Spinal cord (tissue), 10 donors: ENCODE data around the gene NFIA. TPM values are rescaled to one million over a fixed set of nuclear protein-coding genes. Genes with fewer than 3 reads are reported as not detected.

Source experiments
- DNase-seq, 6 donors: peaks; one replicate each; pipeline versions ENCODE4 v3.0.0 to v3.0.0-alpha.2; 2013 to 2015; ENCODE audit warnings: low spot score in 6 of 6, low read depth in 4 of 6
- H3K27ac ChIP-seq: one replicate; pipeline ENCODE4 v1.5.1; 2013; ENCODE audit warnings: low read depth, low read length, control low read depth
- H3K27me3 ChIP-seq: one replicate; pipeline ENCODE4 v1.6.1; 2013; ENCODE audit warnings: low read length; ENCODE audit not compliant: control insufficient read depth, insufficient read depth
- H3K36me3 ChIP-seq: one replicate; pipeline ENCODE4 v1.6.1; 2013; ENCODE audit warnings: low read length; ENCODE audit not compliant: control insufficient read depth, insufficient read depth
- H3K4me1 ChIP-seq: one replicate; pipeline ENCODE4 v1.6.1; 2013; ENCODE audit warnings: low read length; ENCODE audit not compliant: control insufficient read depth, insufficient read depth
- H3K4me3 ChIP-seq: one replicate; pipeline ENCODE4 v1.5.1; 2013; ENCODE audit warnings: low read depth, low read length, control low read depth
- H3K9me3 ChIP-seq: one replicate; pipeline ENCODE4 v1.6.1; 2013; ENCODE audit warnings: low read length; ENCODE audit not compliant: control insufficient read depth, insufficient read depth
- WGBS: methylation state at CpG from one replicate; pipeline ENCODE4 v1.1.5; 2013; ENCODE audit warnings: missing lambda C conversion rate; ENCODE audit not compliant: insufficient coverage; 5-methylcytosine and 5-hydroxymethylcytosine counted together
- polyA plus RNA-seq, 2 donors: library from polyadenylated mRNA; unstranded; fragments of 120-200 nt; gene quantifications; one replicate each; pipeline ENCODE4 v1.2.1, GENCODE V29; 2013; ENCODE audit not compliant: insufficient read length in 2 of 2
- total RNA-seq, 2 donors: library from RNA; depleted of rRNA in 1 of 2; stranded (reverse); fragments of 120-200 nt in 1 of 2; fragments of >200 nt in 1 of 2; gene quantifications; one replicate each; pipeline versions ENCODE4 v1.2.3 to v1.2.4, GENCODE V29; 2013 to 2014
- donor health status: healthy.

NFIA gene
- total and polyA plus RNA-seq, 4 donors = 36.1 to 77.2 (median 62.5) TPM

- H3K36me3 ChIP-seq = no peaks in the 10 kb centered on the region
- no peak overlapping the region for H3K4me3 ChIP-seq
- no peaks in the 10 kb centered on the region for H3K9me3 ChIP-seq
- H3K27ac ChIP-seq = peak overlapping the region; percentile 64
- 80% methylated on average over 3 of the region's 5 CpGs for WGBS
- H3K27me3 ChIP-seq = no peaks in the 10 kb centered on the region
- no peaks in the 10 kb centered on the region for H3K4me1 ChIP-seq
- DNase-seq = peak in 2 of 6 donors; percentile 53 to 58
These were observed 156.0 kb downstream of the NFIA start for GRCh38 chr1:61238359-61238665.

DNA sequence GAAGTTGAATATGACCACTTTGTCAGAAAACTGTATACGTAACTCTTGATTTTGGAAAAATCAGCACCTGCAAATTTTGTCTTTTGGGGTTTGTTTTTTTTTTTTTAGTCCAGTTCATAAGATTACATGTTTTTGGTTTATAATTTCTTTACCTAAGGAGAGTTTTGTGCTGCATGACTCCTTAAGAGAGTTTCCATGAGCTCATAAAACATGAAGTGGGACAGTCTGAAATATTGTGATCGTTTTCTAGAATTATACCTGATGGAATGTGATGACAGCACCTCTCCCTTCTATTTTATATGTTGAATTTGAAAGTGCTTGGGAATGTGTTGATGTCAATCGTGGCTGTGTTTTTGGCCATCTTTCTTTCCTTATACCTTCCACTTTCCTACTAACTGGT, 158.5 kb downstream of the NFIA start:
- WGBS = 100% methylated on average over 1 of the region's 3 CpGs
- H3K4me1 ChIP-seq = no peaks in the 10 kb centered on the region

DNA sequence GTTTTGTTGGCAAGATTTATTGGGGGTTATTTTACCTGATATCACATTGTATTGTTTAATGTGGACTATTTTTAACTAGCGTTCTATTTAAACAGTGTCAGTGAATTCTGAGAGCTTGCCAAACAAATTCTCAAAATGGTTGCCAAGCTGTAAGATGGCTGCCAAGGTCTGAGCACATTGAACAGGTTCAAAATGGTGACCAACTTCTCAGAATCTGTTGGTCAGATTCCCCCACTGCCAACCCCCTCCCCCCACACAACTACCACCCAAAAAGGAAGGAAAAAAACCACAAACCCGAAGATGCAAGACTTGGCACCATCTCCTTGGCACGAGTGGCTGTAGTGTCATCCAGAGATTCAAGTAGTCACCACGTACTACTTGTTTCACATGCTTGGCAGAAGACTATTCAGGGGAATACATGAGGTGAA, 159.1 kb downstream of the NFIA start:
- DNase-seq = peak in 5 of 6 donors; percentile 74 to 93 (median 77)
- H3K27me3 ChIP-seq = no peaks in the 10 kb centered on the region
- peak overlapping the region; percentile 3 for H3K4me3 ChIP-seq
- no peaks in the 10 kb centered on the region for H3K36me3 ChIP-seq
- H3K9me3 ChIP-seq = no peaks in the 10 kb centered on the region
- H3K27ac ChIP-seq = peak overlapping the region; percentile 78
- WGBS = no CpG with 5 or more reads among the region's 4 CpGs
- H3K4me1 ChIP-seq = no peaks in the 10 kb centered on the region

More for the DNA sequence above, 158.5 kb downstream of the NFIA start:
- H3K4me3 ChIP-seq = no peak overlapping the region
- no peaks in the 10 kb centered on the region for H3K36me3 ChIP-seq
- H3K9me3 ChIP-seq = no peaks in the 10 kb centered on the region
- no peak for DNase-seq
- no peaks in the 10 kb centered on the region for H3K27me3 ChIP-seq
- peak overlapping the region; percentile 78 for H3K27ac ChIP-seq

- peak overlapping the region; percentile 3 for H3K4me3 ChIP-seq
- no peaks in the 10 kb centered on the region for H3K9me3 ChIP-seq
- H3K36me3 ChIP-seq = no peaks in the 10 kb centered on the region
- DNase-seq = peak in 2 of 6 donors; percentile 80 to 89
- no peaks in the 10 kb centered on the region for H3K27me3 ChIP-seq
- H3K27ac ChIP-seq = peak overlapping the region; percentile 78
- 31% methylated on average over 1 of the region's 2 CpGs for WGBS
- H3K4me1 ChIP-seq = no peaks in the 10 kb centered on the region
These were observed 159.6 kb downstream of the NFIA start for GRCh38 chr1:61241973-61242381.

DNA sequence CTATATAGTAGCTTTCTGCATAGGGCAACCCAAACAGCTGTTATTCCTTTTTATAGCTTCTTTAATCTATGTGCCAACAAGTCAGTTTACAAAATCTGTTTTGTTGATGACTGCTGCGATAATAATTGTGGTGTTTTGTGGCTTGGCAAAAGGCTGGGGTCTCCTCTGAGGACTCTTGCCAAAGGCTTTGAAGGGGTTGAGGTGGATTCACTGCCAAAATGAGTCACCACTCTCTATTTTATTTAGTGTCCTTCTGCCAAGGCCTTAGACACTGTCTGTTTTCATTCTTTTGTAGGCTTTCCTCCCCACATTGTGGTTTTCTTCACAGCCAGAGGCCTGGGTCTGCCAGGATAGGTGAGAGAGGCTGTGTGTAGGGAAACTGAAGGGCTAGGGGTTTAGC, 161.8 kb downstream of the NFIA start:
- H3K27me3 ChIP-seq = no peaks in the 10 kb centered on the region
- no peaks in the 10 kb centered on the region for H3K9me3 ChIP-seq
- H3K36me3 ChIP-seq = no peaks in the 10 kb centered on the region
- no peak overlapping the region for H3K4me3 ChIP-seq
- peak in 3 of 6 donors; percentile 70 to 88 (median 88) for DNase-seq
- no CpG with 5 or more reads among the region's 1 CpG for WGBS
- peak overlapping the region; percentile 41 for H3K27ac ChIP-seq
- H3K4me1 ChIP-seq = no peaks in the 10 kb centered on the region

GRCh38 chr1:61245696-61246400, 163.5 kb downstream of the NFIA start:
- Histone ChIP-seq H3K4me3 (no peak overlapping the region), H3K27ac (no peak overlapping the region), H3K4me1 (peaks cover 3% of the 10 kb centered on the region), H3K9me3 (no peaks in the 10 kb centered on the region), H3K27me3 (no peaks in the 10 kb centered on the region), H3K36me3 (no peaks in the 10 kb centered on the region)
- no peak for DNase-seq
- 88% methylated on average over 1 of the region's 7 CpGs for WGBS

DNA sequence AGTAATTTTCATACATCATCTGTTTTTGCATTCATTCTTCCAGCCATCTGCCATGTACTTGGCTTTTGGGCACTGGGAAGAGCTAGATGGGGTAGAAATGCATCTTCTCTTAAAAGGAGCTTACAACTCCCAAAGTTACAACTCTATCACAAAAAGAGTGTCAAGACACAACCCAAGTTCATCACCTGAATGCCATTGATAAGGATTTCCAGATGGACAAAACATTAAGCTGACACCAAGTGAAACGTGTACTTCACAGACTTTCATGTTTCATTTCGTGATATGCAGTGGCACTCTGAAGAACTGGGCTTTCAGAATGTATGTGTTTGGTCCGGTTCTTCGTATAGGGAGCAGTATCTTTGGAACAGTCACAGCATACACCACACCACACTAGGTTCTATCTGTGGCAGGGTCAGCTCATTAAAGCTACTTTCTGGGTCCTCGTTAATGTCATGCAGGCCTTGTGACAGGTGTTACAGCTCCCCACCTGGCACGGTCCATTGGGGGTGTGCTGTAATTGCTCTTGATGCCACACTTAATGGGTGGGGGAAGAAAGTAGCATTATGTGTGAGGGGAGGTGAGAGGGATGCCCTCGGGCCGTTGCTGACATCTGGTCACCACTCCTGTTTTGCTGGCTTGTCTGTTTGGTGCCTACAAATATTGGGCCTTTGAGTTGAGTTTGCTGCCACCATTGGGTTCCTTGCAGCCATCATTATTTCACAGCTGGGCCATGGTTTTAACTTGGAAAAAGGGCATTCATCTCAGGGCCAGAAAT, 164.9 kb downstream of the NFIA start:
- WGBS = 86% methylated on average over 5 of the region's 8 CpGs
- Histone ChIP-seq H3K27me3 (no peaks in the 10 kb centered on the region), H3K27ac (no peak overlapping the region), H3K4me1 (peaks cover 3% of the 10 kb centered on the region), H3K36me3 (no peaks in the 10 kb centered on the region), H3K4me3 (no peak overlapping the region), H3K9me3 (no peaks in the 10 kb centered on the region)
- no peak for DNase-seq

DNA sequence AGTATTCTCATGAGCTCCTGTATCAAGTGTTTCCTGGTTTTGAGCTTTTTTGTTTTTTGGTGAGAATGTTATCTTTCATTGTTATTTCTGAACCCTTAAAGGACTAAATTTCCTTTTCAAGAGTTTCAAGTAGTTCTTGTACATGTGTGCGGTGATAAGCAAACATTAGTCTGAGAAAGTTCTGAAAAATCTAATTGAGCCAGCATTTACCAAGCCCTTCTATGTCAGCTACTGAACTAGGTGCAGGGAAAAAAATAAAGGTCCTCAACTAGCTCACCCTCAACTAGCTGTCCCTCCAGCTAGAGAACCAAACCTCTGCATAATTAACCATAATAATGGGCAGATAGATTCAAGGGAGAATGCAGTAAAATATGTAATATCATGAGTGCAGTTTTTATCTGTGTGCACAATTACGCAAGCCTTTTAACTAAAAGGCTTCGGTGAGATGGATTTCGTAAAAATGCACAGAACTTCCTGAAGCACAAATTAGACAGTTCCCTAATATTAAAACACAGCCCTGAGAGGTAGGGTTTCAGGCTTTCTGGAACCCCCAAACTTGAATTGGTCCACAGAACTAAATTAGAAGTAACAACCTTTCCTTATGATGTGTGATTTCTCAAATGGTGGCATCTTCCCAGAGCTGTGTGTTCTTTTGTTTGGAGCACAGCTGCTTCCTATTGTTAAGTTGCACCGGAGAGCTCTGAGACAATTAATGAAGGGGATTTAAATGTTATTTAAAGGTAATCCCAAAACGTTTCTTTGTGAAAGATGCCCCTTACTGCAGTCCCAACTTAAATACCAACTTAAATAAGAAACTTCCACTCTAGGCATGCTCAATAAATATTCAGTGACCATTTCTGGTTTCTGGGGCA, 165.8 kb downstream of the NFIA start:
- DNase-seq = no peak
- WGBS = no CpG with 5 or more reads among the region's 6 CpGs
- no peaks in the 10 kb centered on the region for H3K36me3 ChIP-seq
- no peaks in the 10 kb centered on the region for H3K9me3 ChIP-seq
- peaks cover 5% of the 10 kb centered on the region for H3K4me1 ChIP-seq
- no peak overlapping the region for H3K4me3 ChIP-seq
- no peak overlapping the region for H3K27ac ChIP-seq
- no peaks in the 10 kb centered on the region for H3K27me3 ChIP-seq

DNA sequence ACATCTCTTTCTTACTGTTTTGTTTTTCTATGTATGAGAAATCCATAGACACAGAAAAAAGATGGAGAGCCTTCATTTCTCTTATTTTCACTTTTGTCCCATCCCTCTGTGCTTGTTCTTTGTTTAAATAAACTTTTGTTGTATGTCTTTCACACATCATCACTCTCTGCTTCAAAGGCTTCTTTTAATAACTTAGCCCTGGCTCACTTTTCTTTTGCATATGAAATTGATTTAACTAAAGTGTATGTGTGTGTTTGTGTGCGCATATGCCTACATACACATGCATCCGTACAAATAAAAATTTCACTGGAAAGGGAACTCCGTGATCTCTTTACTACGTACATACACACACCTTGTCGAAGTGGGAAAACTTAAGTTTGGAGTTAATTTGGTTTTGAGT, 168.6 kb downstream of the NFIA start:
- Histone ChIP-seq H3K27me3 (no peaks in the 10 kb centered on the region), H3K36me3 (no peaks in the 10 kb centered on the region), H3K4me1 (peaks cover 14% of the 10 kb centered on the region), H3K9me3 (no peaks in the 10 kb centered on the region), H3K4me3 (no peak overlapping the region), H3K27ac (no peak overlapping the region)
- no peak for DNase-seq
- no CpG with 5 or more reads among the region's 5 CpGs for WGBS
